ENCODE data around the gene NPR1. TPM values are rescaled to one million over a fixed set of nuclear protein-coding genes. Genes with fewer than 3 reads are reported as not detected.

Gene NPR1
- total RNA-seq, 1 experiment from 2014 or later = not detected

DNA sequence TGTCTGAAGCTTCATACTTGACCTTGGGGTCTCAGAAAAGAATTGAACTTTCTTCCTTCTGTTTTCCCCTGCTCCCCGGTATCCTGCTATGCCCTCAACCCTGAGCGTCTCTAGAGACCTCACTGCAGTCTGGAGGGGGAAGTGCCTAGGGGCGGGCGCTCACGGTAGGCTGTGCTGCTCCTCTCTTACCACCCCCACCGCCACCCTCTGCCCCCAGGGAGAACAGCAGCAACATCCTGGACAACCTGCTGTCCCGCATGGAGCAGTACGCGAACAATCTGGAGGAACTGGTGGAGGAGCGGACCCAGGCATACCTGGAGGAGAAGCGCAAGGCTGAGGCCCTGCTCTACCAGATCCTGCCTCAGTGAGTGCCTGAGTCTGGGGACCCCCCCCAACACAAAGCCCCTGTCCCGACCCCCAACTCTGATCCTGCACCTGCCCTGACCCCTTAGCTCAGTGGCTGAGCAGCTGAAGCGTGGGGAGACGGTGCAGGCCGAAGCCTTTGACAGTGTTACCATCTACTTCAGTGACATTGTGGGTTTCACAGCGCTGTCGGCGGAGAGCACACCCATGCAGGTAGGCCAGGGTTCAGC lies 10.3 kb downstream of the NPR1 start:
- H3K9ac ChIP-seq (ENCODE audit: low read length) = no peak overlapping the region
- H3K79me2 ChIP-seq (ENCODE audit: low read length) = no peaks in the 10 kb centered on the region
- H3K9me3 ChIP-seq (ENCODE audit: low read length) = no peaks in the 10 kb centered on the region
- no peak overlapping the region for H3K4me3 ChIP-seq (ENCODE audit: low read length)
- no peak overlapping the region for H3K4me2 ChIP-seq (ENCODE audit: low read depth, low read length, poor library complexity, severe bottlenecking)
- DNase-seq = no peak
- H2AFZ ChIP-seq (ENCODE audit: low read length) = no peak overlapping the region
- H3K36me3 ChIP-seq (ENCODE audit: insufficient read depth, low read length) = no peaks in the 10 kb centered on the region
- H3K9me2 ChIP-seq (replicated peaks; ENCODE audit: insufficient read depth, low read length) = no peaks in the 10 kb centered on the region
- H3K27ac ChIP-seq (ENCODE audit: low read length) = no peak overlapping the region
- no peaks in the 10 kb centered on the region for H3K27me3 ChIP-seq (ENCODE audit: low read length)
- peaks cover 11% of the 10 kb centered on the region for H3K4me1 ChIP-seq (ENCODE audit: low read length)
- H4K20me1 ChIP-seq (ENCODE audit: insufficient read depth, low read depth, low read length) = no peaks in the 10 kb centered on the region

DNA sequence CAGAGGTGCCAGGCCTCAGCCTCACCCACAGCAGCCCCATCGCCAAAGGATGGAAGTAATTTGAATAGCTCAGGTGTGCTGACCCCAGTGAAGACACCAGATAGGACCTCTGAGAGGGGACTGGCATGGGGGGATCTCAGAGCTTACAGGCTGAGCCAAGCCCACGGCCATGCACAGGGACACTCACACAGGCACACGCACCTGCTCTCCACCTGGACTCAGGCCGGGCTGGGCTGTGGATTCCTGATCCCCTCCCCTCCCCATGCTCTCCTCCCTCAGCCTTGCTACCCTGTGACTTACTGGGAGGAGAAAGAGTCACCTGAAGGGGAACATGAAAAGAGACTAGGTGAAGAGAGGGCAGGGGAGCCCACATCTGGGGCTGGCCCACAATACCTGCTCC lies 15.0 kb downstream of the NPR1 start:
- no peak overlapping the region for H3K4me2 ChIP-seq (ENCODE audit: low read depth, low read length, poor library complexity, severe bottlenecking)
- H3K36me3 ChIP-seq (ENCODE audit: insufficient read depth, low read length) = no peaks in the 10 kb centered on the region
- no peaks in the 10 kb centered on the region for H4K20me1 ChIP-seq (ENCODE audit: insufficient read depth, low read depth, low read length)
- H3K4me3 ChIP-seq (ENCODE audit: low read length) = no peak overlapping the region
- no peaks in the 10 kb centered on the region for H3K9me2 ChIP-seq (replicated peaks; ENCODE audit: insufficient read depth, low read length)
- H3K9ac ChIP-seq (ENCODE audit: low read length) = no peak overlapping the region
- no peaks in the 10 kb centered on the region for H3K9me3 ChIP-seq (ENCODE audit: low read length)
- no peak for DNase-seq
- H3K79me2 ChIP-seq (ENCODE audit: low read length) = no peaks in the 10 kb centered on the region
- H2AFZ ChIP-seq (ENCODE audit: low read length) = no peak overlapping the region
- peaks cover 11% of the 10 kb centered on the region for H3K4me1 ChIP-seq (ENCODE audit: low read length)
- H3K27me3 ChIP-seq (ENCODE audit: low read length) = no peaks in the 10 kb centered on the region
- no peak overlapping the region for H3K27ac ChIP-seq (ENCODE audit: low read length)

DNA sequence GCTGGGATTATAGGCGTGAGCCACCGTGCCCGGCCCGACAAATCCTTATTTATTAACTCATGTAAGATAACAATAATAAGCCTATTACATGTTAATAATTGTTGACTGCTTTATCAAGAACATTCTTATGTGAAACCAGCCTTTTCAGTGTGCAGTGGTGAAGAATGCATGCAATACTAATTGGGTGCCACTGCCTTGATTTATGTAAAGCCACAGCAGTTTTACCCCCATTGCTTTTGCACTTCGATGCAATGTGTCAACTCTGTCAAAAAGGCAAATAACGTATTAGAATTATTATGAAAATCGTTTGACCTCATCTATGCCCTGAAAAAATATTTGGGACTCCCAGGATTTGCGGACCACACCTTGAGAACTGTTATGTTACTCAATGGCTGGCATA lies 18.3 kb downstream of the NPR1 start:
- Histone ChIP-seq H3K4me2 (ENCODE audit: low read depth, low read length, poor library complexity, severe bottlenecking) (no peak overlapping the region), H4K20me1 (ENCODE audit: insufficient read depth, low read depth, low read length) (no peaks in the 10 kb centered on the region), H3K4me1 (ENCODE audit: low read length) (peaks cover 4% of the 10 kb centered on the region), H3K27me3 (ENCODE audit: low read length) (no peaks in the 10 kb centered on the region), H3K36me3 (ENCODE audit: insufficient read depth, low read length) (no peaks in the 10 kb centered on the region), H3K9me3 (ENCODE audit: low read length) (no peaks in the 10 kb centered on the region), H3K9me2 (replicated peaks; ENCODE audit: insufficient read depth, low read length) (no peaks in the 10 kb centered on the region), H2AFZ (ENCODE audit: low read length) (no peak overlapping the region), H3K4me3 (ENCODE audit: low read length) (no peak overlapping the region), H3K79me2 (ENCODE audit: low read length) (no peaks in the 10 kb centered on the region), H3K27ac (ENCODE audit: low read length) (no peak overlapping the region), H3K9ac (ENCODE audit: low read length) (no peak overlapping the region)
- no peak for DNase-seq

DNA sequence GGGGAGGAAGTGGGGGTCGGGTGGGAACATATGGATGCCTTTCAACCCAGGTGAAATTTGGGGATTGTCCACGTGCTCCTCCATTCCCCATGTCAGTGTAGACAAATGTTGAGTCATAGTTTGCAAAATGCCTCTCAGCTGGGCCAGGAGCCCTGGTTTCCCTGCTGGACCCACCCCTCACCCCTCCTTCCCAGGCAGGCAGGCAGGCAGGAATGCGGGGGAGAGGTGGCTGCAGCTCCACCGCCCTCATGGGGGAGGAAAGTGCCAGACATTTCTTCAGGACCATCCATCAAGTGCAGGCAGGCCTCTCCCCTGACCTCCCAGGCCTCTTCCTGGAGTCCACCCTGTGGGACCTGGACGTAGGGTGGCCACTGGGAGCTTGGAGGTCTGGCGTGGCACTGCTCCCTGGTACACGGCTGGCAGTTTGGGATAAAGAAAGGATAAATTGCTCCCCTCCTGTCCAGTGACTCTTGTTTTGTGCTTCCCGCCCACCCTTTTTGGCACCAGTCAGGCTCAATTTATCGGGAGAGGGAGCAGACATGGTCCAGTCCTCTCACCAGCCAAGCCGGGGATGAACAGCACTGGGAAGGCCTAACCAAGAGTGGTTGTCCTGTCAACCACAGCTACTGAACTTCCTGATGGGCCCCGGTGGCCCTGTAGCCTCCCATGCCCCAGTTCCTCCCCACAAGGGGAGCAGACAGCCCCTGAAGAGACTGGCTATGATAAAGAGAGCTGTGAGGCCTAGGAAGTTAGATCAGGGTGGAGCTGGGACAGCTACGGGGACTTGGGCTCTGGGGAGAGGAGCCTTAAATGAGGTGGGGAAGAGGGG lies 18.9 kb downstream of the NPR1 start:
- no peak overlapping the region for H3K4me2 ChIP-seq (ENCODE audit: low read depth, low read length, poor library complexity, severe bottlenecking)
- H3K9me2 ChIP-seq (replicated peaks; ENCODE audit: insufficient read depth, low read length) = no peaks in the 10 kb centered on the region
- no peaks in the 10 kb centered on the region for H3K27me3 ChIP-seq (ENCODE audit: low read length)
- no peaks in the 10 kb centered on the region for H4K20me1 ChIP-seq (ENCODE audit: insufficient read depth, low read depth, low read length)
- H3K4me3 ChIP-seq (ENCODE audit: low read length) = no peak overlapping the region
- no peak overlapping the region for H3K9ac ChIP-seq (ENCODE audit: low read length)
- no peaks in the 10 kb centered on the region for H3K4me1 ChIP-seq (ENCODE audit: low read length)
- no peak for DNase-seq
- H3K79me2 ChIP-seq (ENCODE audit: low read length) = no peaks in the 10 kb centered on the region
- no peak overlapping the region for H2AFZ ChIP-seq (ENCODE audit: low read length)
- H3K9me3 ChIP-seq (ENCODE audit: low read length) = no peaks in the 10 kb centered on the region
- H3K27ac ChIP-seq (ENCODE audit: low read length) = no peak overlapping the region
- no peaks in the 10 kb centered on the region for H3K36me3 ChIP-seq (ENCODE audit: insufficient read depth, low read length)

DNA sequence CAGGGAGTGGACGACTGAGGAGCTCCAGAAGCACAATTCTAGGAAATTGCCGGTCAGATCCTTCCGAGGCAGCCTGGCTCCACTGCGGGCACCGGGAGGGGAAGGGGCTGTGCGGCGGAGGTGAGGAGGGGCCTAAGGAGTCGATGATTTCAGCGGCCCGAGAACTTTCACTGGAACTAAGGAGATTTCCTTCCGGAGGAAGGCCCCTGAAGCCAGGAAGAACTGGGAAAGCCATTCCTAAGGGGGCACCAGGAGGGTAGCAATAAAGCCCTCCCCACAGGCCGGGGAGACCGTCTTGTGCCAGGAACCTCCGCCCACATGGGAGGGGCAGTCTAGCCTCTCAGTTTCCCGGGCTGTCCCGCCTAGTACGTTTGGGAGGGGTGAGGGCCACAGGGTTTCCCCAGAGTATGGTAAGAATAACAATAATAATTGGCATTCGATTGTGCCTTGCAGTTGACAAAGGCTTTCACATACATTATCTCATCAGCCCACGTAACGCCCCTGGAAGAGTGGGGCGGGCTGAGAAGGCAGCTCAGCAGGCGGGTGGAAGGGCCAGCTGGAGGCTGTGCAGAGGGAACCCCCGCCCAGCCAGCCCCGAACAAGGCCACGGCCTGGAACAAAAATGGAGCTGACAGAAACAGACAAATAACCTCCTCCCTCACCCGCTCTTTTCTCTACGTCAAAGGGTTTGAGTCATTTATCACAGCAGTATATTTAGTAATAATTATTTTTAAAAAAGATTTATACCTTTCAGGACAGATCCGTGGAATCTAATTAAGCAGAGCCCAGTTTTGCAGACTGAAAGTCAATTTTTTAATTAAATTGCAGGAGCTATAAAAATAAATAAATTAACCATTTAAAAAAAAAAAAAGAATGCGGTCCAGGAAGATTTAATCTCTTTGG lies 19.8 kb downstream of the NPR1 start:
- no peaks in the 10 kb centered on the region for H3K27me3 ChIP-seq (ENCODE audit: low read length)
- H3K9me2 ChIP-seq (replicated peaks; ENCODE audit: insufficient read depth, low read length) = no peaks in the 10 kb centered on the region
- H3K27ac ChIP-seq (ENCODE audit: low read length) = no peak overlapping the region
- H4K20me1 ChIP-seq (ENCODE audit: insufficient read depth, low read depth, low read length) = no peaks in the 10 kb centered on the region
- no peaks in the 10 kb centered on the region for H3K9me3 ChIP-seq (ENCODE audit: low read length)
- DNase-seq = no peak
- no peaks in the 10 kb centered on the region for H3K79me2 ChIP-seq (ENCODE audit: low read length)
- no peaks in the 10 kb centered on the region for H3K4me1 ChIP-seq (ENCODE audit: low read length)
- no peak overlapping the region for H3K4me2 ChIP-seq (ENCODE audit: low read depth, low read length, poor library complexity, severe bottlenecking)
- no peak overlapping the region for H2AFZ ChIP-seq (ENCODE audit: low read length)
- H3K36me3 ChIP-seq (ENCODE audit: insufficient read depth, low read length) = no peaks in the 10 kb centered on the region
- no peak overlapping the region for H3K9ac ChIP-seq (ENCODE audit: low read length)
- no peak overlapping the region for H3K4me3 ChIP-seq (ENCODE audit: low read length)

DNA sequence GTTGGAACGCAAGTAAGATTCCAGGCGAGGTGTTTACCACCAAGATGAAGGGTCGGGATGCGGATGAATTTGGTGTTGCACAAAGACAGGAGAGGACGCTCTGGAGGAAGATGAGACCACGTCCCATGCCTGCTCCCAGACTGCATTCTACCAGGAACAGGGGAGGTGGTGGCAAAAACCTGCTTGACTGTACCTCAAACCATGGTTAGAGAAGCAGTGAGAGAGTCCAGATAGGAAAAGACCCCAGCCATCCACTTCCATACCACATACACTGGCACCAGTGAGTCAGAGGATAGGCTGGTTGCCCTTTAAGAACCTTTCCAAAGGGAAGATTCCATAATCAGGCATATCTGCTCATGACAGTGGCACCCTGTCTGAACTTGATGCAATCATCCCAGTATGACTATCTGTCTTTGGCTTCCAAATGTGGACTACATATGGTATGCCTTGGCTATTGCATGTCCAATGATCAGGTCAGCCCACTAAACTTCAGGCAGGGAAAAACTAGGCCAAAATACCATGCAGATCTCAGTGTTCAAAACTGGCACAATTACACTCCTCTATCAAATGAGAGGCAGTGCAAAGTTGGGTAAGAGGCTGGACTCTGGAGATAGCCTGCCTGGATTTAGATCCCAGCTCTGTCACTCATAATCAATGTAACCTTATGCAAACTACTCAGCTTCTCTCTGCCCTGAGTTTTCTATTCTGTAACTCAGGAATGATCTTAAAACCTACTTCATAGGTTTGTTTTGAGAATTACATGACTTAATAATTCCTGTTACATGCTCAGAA lies 20.6 kb downstream of the NPR1 start:
- no peak overlapping the region for H3K9ac ChIP-seq (ENCODE audit: low read length)
- H3K27me3 ChIP-seq (ENCODE audit: low read length) = no peaks in the 10 kb centered on the region
- DNase-seq = no peak
- no peaks in the 10 kb centered on the region for H3K4me1 ChIP-seq (ENCODE audit: low read length)
- H3K4me3 ChIP-seq (ENCODE audit: low read length) = no peak overlapping the region
- no peaks in the 10 kb centered on the region for H3K9me2 ChIP-seq (replicated peaks; ENCODE audit: insufficient read depth, low read length)
- no peaks in the 10 kb centered on the region for H3K36me3 ChIP-seq (ENCODE audit: insufficient read depth, low read length)
- H3K79me2 ChIP-seq (ENCODE audit: low read length) = no peaks in the 10 kb centered on the region
- no peaks in the 10 kb centered on the region for H4K20me1 ChIP-seq (ENCODE audit: insufficient read depth, low read depth, low read length)
- H3K9me3 ChIP-seq (ENCODE audit: low read length) = no peaks in the 10 kb centered on the region
- no peak overlapping the region for H3K27ac ChIP-seq (ENCODE audit: low read length)
- no peak overlapping the region for H3K4me2 ChIP-seq (ENCODE audit: low read depth, low read length, poor library complexity, severe bottlenecking)
- no peak overlapping the region for H2AFZ ChIP-seq (ENCODE audit: low read length)

DNA sequence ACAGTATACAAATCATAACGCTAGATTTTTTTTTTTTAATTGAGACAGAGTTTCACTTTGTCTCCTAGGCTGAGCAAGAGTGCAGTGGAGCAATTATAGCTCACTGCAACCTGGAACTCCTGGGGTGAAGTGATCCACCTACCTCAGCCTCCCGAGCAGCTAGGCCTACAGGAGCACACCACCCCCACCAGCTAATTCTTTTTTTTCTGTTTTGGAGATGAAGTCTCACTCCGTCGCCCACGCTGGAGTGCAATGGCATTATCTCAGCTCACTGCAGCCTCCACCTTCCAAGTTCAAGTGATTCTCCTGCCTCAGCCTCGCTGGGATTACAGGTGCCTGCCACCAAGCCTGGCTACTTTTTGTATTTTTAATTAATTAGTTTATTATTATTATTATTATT lies 21.3 kb downstream of the NPR1 start:
- H2AFZ ChIP-seq (ENCODE audit: low read length) = no peak overlapping the region
- H3K9me2 ChIP-seq (replicated peaks; ENCODE audit: insufficient read depth, low read length) = no peaks in the 10 kb centered on the region
- DNase-seq = no peak
- no peak overlapping the region for H3K4me2 ChIP-seq (ENCODE audit: low read depth, low read length, poor library complexity, severe bottlenecking)
- no peak overlapping the region for H3K27ac ChIP-seq (ENCODE audit: low read length)
- H3K36me3 ChIP-seq (ENCODE audit: insufficient read depth, low read length) = no peaks in the 10 kb centered on the region
- no peaks in the 10 kb centered on the region for H3K27me3 ChIP-seq (ENCODE audit: low read length)
- H3K9ac ChIP-seq (ENCODE audit: low read length) = no peak overlapping the region
- H3K4me3 ChIP-seq (ENCODE audit: low read length) = no peak overlapping the region
- no peaks in the 10 kb centered on the region for H3K79me2 ChIP-seq (ENCODE audit: low read length)
- no peaks in the 10 kb centered on the region for H3K9me3 ChIP-seq (ENCODE audit: low read length)
- H3K4me1 ChIP-seq (ENCODE audit: low read length) = no peaks in the 10 kb centered on the region
- H4K20me1 ChIP-seq (ENCODE audit: insufficient read depth, low read depth, low read length) = no peaks in the 10 kb centered on the region
